ENCODE results near the gene PPP1R18.

DNA sequence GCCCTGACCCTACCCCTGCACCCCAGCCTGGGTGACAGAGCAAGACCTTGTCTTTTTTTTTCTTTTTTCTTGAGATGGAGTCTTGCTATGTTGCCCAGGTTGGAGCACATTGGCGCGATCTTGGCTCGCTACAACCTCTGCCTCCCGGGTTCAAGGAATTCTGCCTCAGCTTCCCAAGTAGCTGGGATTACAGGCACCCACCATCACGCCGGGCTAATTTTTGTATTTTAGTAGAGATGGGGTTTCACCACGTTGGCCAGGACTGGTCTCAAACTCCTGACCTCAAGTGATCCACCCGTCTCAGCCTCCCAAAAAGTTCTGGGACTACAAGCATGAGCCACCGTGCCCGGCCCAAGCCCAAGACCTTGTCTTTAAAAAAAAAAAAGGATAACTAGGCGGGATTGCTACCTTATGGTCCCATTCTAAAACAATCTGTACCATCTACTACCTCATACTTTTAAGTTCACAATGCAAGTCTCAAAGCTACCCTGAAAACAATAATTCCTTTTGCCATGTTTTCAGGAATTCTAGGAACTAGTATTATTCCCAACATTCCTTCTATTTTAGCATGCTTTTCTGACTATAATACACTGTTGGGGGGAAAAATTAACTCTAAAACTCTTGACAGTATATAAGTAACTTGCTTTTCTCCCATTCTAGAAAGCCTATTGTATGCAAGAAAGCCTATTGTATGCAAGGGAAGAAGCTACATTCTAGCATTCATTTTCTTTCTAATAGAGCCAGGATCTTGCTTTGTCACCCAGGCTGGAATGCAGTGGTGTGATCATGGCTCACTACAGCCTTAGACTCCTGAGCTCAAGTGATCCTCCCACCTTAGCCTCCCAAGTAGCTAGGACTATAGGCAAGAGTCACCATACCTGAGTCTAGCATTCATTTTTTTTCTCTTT, 40.3 kb upstream of the PPP1R18 start:
- TF ChIP-seq POLR2A (IDR thresholded peaks at IDR 0.05) = no peak
- TF ChIP-seq, protein P1, sequence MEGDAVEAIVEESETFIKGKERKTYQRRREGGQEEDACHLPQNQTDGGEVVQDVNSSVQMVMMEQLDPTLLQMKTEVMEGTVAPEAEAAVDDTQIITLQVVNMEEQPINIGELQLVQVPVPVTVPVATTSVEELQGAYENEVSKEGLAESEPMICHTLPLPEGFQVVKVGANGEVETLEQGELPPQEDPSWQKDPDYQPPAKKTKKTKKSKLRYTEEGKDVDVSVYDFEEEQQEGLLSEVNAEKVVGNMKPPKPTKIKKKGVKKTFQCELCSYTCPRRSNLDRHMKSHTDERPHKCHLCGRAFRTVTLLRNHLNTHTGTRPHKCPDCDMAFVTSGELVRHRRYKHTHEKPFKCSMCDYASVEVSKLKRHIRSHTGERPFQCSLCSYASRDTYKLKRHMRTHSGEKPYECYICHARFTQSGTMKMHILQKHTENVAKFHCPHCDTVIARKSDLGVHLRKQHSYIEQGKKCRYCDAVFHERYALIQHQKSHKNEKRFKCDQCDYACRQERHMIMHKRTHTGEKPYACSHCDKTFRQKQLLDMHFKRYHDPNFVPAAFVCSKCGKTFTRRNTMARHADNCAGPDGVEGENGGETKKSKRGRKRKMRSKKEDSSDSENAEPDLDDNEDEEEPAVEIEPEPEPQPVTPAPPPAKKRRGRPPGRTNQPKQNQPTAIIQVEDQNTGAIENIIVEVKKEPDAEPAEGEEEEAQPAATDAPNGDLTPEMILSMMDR (IDR thresholded peaks at IDR 0.05) = no peak
